Measurements from ENCODE around the gene LRRFIP1.

LRRFIP1 gene

GRCh38 chr2:237597196-237598145 lies 29.9 kb upstream of the LRRFIP1 start:
- H3K27me3 Mint-ChIP-seq (ENCODE audit: low read depth), result peaks cover 18% of the 10 kb centered on the region
- no peak overlapping the region for H3K4me3 Mint-ChIP-seq
- no peaks in the 10 kb centered on the region for H3K36me3 Mint-ChIP-seq (ENCODE audit: low read depth)
- TF ChIP-seq CTCF (IDR thresholded peaks at IDR 0.05; ENCODE audit: unreplicated experiment in 3 of 3), result no peak
- H3K4me1 Mint-ChIP-seq, result peaks cover 30% of the 10 kb centered on the region
- peak overlapping the region in 1 of 3 experiments; percentile 40 for H3K27ac Mint-ChIP-seq
- no peaks in the 10 kb centered on the region for H3K9me3 Mint-ChIP-seq

DNA sequence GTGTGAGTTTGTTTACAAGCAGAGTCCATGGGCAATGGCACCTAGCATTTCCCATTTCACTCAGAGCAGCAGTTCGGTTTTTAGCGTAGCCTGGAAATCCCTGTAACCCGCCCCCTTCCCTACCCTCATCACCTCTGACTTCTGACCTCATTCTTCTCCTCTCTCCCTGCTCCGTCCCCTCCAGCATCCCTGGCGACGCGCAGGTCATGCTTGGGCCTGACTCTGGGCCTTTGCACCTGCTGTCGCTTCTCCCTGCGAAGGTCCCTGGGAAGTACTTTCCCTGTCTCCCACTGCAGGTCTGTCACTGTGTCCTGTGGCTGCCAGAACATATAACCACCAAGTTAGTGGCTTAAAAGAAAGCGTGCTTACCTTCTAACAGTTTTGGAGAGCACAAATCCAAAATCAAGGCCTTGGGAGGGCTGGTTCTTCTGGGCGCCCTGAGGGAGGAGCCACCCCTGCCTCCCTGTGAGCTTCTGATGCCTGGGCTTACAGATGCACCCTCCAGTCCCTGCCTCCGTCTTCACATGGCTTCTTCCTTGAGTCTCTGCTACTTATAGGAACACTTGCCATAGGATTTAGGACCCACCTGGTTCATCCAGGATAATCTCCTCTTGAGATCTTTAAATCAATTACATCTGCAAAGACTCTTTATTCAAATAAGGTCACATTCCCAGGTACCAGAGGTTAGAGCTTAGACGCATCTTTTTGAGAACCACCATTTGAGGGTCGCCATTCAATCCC lies 28.7 kb upstream of the LRRFIP1 start:
- TF ChIP-seq CTCF (IDR thresholded peaks at IDR 0.05; ENCODE audit: unreplicated experiment in 3 of 3), result no peak
- H3K9me3 Mint-ChIP-seq, result no peaks in the 10 kb centered on the region
- H3K4me3 Mint-ChIP-seq, result no peak overlapping the region
- H3K4me1 Mint-ChIP-seq, result peaks cover 41% of the 10 kb centered on the region
- no peak overlapping the region for H3K27ac Mint-ChIP-seq
- H3K27me3 Mint-ChIP-seq (ENCODE audit: low read depth), result peaks cover 23% of the 10 kb centered on the region
- no peaks in the 10 kb centered on the region for H3K36me3 Mint-ChIP-seq (ENCODE audit: low read depth)

GRCh38 chr2:237599465-237600110 lies 27.8 kb upstream of the LRRFIP1 start:
- Mint-ChIP-seq H3K27me3 (ENCODE audit: low read depth) (peaks cover 23% of the 10 kb centered on the region), H3K9me3 (no peaks in the 10 kb centered on the region), H3K36me3 (ENCODE audit: low read depth) (no peaks in the 10 kb centered on the region), H3K27ac (peak overlapping the region; percentile 12 to 64 (median 43)), H3K4me3 (no peak overlapping the region), H3K4me1 (peaks cover 37% of the 10 kb centered on the region)
- no peak for TF ChIP-seq CTCF (IDR thresholded peaks at IDR 0.05; ENCODE audit: unreplicated experiment in 3 of 3)

DNA sequence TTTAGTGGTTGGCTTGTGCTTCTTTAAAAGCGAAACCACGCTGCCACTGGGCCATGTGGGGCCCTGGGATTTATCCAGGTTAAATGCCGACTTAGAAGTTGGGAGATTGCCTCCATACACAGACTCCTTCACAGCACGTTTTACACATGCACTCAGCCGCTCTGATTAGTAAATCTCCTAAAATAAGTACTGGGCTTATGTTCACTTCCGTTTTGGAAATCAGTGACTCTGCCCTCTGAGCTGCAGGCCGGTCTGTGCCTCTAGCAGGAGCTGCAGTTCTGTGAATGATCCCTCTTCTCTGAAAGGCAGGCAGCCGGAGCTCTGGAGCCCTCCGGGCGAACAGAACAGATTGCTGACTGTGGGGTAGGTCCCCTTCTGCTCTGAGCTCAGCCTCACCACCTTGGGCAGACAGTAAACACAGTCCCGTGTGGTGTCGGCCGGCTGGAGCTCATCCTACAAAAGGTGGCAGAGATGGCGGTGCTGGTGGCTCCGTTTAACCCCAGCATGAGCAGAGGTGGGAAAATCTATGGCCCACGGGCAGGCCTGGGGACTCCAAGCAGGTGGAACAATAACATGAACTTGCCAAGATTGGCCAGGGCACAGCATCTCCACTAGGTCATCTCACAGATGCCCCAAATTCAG lies 27.1 kb upstream of the LRRFIP1 start:
- Mint-ChIP-seq H3K27me3 (ENCODE audit: low read depth) (peaks cover 20% of the 10 kb centered on the region), H3K36me3 (ENCODE audit: low read depth) (no peaks in the 10 kb centered on the region), H3K9me3 (no peaks in the 10 kb centered on the region), H3K4me3 (peak overlapping the region in 1 of 3 experiments; percentile 8), H3K4me1 (peaks cover 31% of the 10 kb centered on the region), H3K27ac (peak overlapping the region; percentile 12 to 64 (median 43))
- no peak for TF ChIP-seq CTCF (IDR thresholded peaks at IDR 0.05; ENCODE audit: unreplicated experiment in 3 of 3)

DNA sequence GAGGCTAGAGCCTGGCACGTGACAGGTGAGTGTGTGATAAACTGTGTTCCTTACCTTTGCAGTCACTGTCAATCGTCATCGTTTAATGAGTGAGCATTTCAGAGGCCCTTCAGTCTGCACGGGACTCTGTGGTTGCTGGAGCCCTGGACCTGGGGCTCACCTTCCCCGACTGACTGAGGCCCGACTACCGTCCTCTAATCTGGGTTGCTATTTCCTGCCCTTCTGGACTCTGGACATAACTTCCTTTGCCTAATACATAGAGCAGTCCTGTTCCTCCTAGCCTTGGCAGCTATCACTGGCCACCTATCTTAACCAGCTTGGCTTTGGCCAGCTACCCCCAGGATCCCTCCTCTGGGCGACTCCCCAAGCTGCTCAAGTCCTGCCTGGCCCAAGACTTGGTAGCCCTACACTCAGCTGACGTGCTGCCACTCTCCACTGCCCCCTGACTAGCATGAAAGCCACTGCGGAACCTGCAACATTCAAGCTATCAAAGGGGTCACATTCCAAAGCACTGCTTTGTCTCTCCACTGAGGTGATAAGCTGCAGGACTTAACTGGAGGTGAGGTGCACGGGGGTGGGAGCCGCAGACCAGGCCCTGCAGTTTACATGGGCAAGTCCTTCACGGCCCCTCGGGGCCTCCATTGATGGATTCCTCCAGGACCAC lies 25.8 kb upstream of the LRRFIP1 start:
- Mint-ChIP-seq H3K4me1 (peaks cover 31% of the 10 kb centered on the region), H3K9me3 (no peaks in the 10 kb centered on the region), H3K27ac (no peak overlapping the region), H3K4me3 (no peak overlapping the region), H3K27me3 (ENCODE audit: low read depth) (peaks cover 19% of the 10 kb centered on the region), H3K36me3 (ENCODE audit: low read depth) (no peaks in the 10 kb centered on the region)
- TF ChIP-seq CTCF (IDR thresholded peaks at IDR 0.05; ENCODE audit: unreplicated experiment in 3 of 3), result no peak
